ENCODE data around the gene GPT2. TPM values are rescaled to one million over a fixed set of nuclear protein-coding genes. Genes with fewer than 3 reads are reported as not detected.
"Not testable (repeated sequence)": the region's sequence is repeated elsewhere in the genome, so short reads cannot be mapped to it uniquely, and the experiment has no call there.

The GPT2 gene
- polyA plus RNA-seq, 3 donors: 30.0 to 62.0 (median 59.2) TPM

- no peak overlapping the region for H3K27ac ChIP-seq (ENCODE audit: low read depth, low read length)
These were observed 53.4 kb downstream of the GPT2 start for GRCh38 chr16:46937536-46937935.

GRCh38 chr16:46944713-46945112, 60.6 kb downstream of the GPT2 start:
- WGBS, 3 donors: 86 to 92% (median 92%) methylated on average over 8 of the region's 8 CpGs

GRCh38 chr16:46947900-46948547, 63.9 kb downstream of the GPT2 start:
- 84 to 91% (median 90%) methylated on average over 7 of the region's 7 CpGs for WGBS, 3 donors
- no peak overlapping the region for H3K27ac ChIP-seq (ENCODE audit: low read depth, low read length)

More at GRCh38 chr16:46944713-46945112, 60.6 kb downstream of the GPT2 start:
- H3K27ac ChIP-seq (ENCODE audit: low read depth, low read length): not testable (repeated sequence)

GRCh38 chr16:46948548-46949166, 64.5 kb downstream of the GPT2 start:
- H3K27ac ChIP-seq (ENCODE audit: low read depth, low read length): no peak overlapping the region
- 72 to 76% (median 72%) methylated on average over 4 of the region's 4 CpGs for WGBS, 3 donors

- H3K27ac ChIP-seq (ENCODE audit: low read depth, low read length): no peak overlapping the region
- WGBS, 3 donors: 71 to 80% (median 72%) methylated on average over 7 of the region's 7 CpGs
These were observed 65.2 kb downstream of the GPT2 start for GRCh38 chr16:46949241-46949892.

- 37 to 64% (median 48%) methylated on average over 1 of the region's 1 CpG for WGBS, 3 donors
- H3K27ac ChIP-seq (ENCODE audit: low read depth, low read length): no peak overlapping the region
These were observed 65.8 kb downstream of the GPT2 start for GRCh38 chr16:46950009-46950408.

GRCh38 chr16:46954562-46954961, 70.4 kb downstream of the GPT2 start:
- no peak overlapping the region for H3K27ac ChIP-seq (ENCODE audit: low read depth, low read length)
- WGBS, 3 donors: 90 to 92% (median 91%) methylated on average over 5 of the region's 5 CpGs

- no peak overlapping the region for H3K27ac ChIP-seq (ENCODE audit: low read depth, low read length)
- WGBS, 3 donors: 54 to 77% (median 55%) methylated on average over 9 of the region's 9 CpGs
These were observed 77.5 kb downstream of the GPT2 start for GRCh38 chr16:46961373-46962353.

- WGBS, 3 donors: 64 to 74% (median 72%) methylated on average over 3 of the region's 3 CpGs
These were observed 78.5 kb downstream of the GPT2 start for GRCh38 chr16:46962629-46963028.

GRCh38 chr16:46968063-46968435, 83.9 kb downstream of the GPT2 start:
- WGBS, 3 donors: 89 to 95% (median 94%) methylated on average over 2 of the region's 2 CpGs
- no peak overlapping the region for H3K27ac ChIP-seq (ENCODE audit: low read depth, low read length)

More at GRCh38 chr16:46962629-46963028, 78.5 kb downstream of the GPT2 start:
- no peak overlapping the region for H3K27ac ChIP-seq (ENCODE audit: low read depth, low read length)

- WGBS, 3 donors: 71 to 84% (median 77%) methylated on average over 2 of the region's 2 CpGs
- H3K27ac ChIP-seq (ENCODE audit: low read depth, low read length): no peak overlapping the region
These were observed 85.9 kb downstream of the GPT2 start for GRCh38 chr16:46970089-46970488.

GRCh38 chr16:46971271-46971670, 87.1 kb downstream of the GPT2 start:
- no peak overlapping the region for H3K27ac ChIP-seq (ENCODE audit: low read depth, low read length)
- WGBS, 3 donors: 94 to 96% (median 95%) methylated on average over 7 of the region's 7 CpGs

- 1 to 2% (median 2%) methylated on average over 48 of the region's 48 CpGs for WGBS, 3 donors
- peak overlapping the region; percentile 81 for H3K27ac ChIP-seq (ENCODE audit: low read depth, low read length)
These were observed 88.5 kb downstream of the GPT2 start for GRCh38 chr16:46972429-46973206.

GRCh38 chr16:46973207-46973995, 89.2 kb downstream of the GPT2 start, which contains the start of gene DNAJA2:
DNAJA2 (minus strand) TSS chr16:46973674; CDS start chr16:46973572, 102 bp downstream.
- WGBS, 3 donors: 0 to 1% (median 1%) methylated on average over 75 to 86 of the region's 86 CpGs
- H3K27ac ChIP-seq (ENCODE audit: low read depth, low read length): peak within 1 kb of the TSS; percentile 81

GRCh38 chr16:46973996-46974324, 89.8 kb downstream of the GPT2 start:
- WGBS, 3 donors: 2 to 3% (median 3%) methylated on average over 14 of the region's 14 CpGs
- peak overlapping the region; percentile 81 for H3K27ac ChIP-seq (ENCODE audit: low read depth, low read length)

- 74 to 79% (median 74%) methylated on average over 6 of the region's 6 CpGs for WGBS, 3 donors
These were observed 90.2 kb downstream of the GPT2 start for GRCh38 chr16:46974352-46974751.

GRCh38 chr16:46975165-46975564, 91.0 kb downstream of the GPT2 start:
- WGBS, 3 donors: 94 to 97% (median 96%) methylated on average over 11 of the region's 11 CpGs
- H3K27ac ChIP-seq (ENCODE audit: low read depth, low read length): no peak overlapping the region

More at GRCh38 chr16:46974352-46974751, 90.2 kb downstream of the GPT2 start:
- no peak overlapping the region for H3K27ac ChIP-seq (ENCODE audit: low read depth, low read length)

Data from adipose tissue (tissue), 3 donors.